ENCODE results near the gene GRM1. TPM values are rescaled to one million over a fixed set of nuclear protein-coding genes. Genes with fewer than 3 reads are reported as not detected.

GRM1 gene
- total and polyA plus RNA-seq, 2 donors (not counting 1 experiment from before 2014, with no cell fraction given) = not detected

DNA sequence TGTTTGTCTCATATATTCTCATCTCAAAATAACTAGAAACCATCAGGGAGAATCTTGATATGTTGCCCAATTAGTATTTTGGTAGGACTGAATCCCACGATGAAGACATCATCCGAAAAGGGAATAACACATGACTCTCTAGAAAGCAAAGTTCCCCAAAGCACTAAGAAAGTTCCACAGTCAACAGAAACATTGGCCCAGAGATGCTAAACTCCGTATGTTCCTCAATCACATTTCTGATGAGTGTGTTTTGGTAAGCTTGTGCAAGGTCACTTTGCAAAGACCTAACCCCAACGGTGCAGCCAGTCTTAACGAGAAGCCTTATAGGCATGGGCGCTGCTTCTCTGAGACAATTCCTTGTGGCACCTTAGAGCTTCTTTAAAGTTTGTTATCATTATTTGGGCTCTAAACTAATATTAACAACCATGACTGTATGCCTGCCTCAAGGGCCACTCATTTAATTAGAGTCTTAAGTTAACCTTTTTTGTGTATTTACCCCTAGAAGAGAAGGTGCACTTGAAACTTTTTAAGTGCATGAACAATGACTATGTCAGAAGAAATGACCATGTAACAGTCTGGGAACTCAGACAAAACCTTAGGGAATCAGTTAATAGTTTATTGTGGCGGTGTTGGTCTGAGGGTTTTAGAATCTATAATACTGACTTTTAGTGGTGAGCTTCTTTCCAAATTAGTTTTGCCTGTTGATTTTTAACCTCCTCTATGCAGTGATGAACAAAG lies 312.8 kb downstream of the GRM1 start:
- no peaks in the 10 kb centered on the region for H3K9me3 Mint-ChIP-seq (ENCODE audit: insufficient read depth)
- Histone ChIP-seq H3K4me1 (ENCODE audit: control insufficient read depth in 2 of 2, insufficient read depth in 2 of 2, low read length in 2 of 2) (no peaks in the 10 kb centered on the region), H3K4me3 (ENCODE audit: control extremely low read depth in 1 of 5, extremely low read depth in 1 of 5, insufficient read depth in 1 of 5, low read depth in 2 of 5, low read length in 4 of 5) (no peak overlapping the region), H3K4me2 (replicated peaks; ENCODE audit: low read depth, low read length, poor library complexity, severe bottlenecking) (no peak overlapping the region), H2AFZ (ENCODE audit: insufficient read depth, low read depth, low read length, poor library complexity, severe bottlenecking) (no peak overlapping the region), H3K9me3 (ENCODE audit: control extremely low read depth in 1 of 3, control insufficient read depth in 2 of 3, insufficient read depth in 1 of 3, low read length in 2 of 3) (no peaks in the 10 kb centered on the region), H3K79me2 (ENCODE audit: control insufficient read depth, insufficient read depth, low read length) (no peaks in the 10 kb centered on the region), H4K20me1 (ENCODE audit: control insufficient read depth, insufficient read depth, low read length, poor library complexity, severe bottlenecking) (no peaks in the 10 kb centered on the region), H3K27ac (ENCODE audit: low read length in 2 of 2) (no peak overlapping the region), H3K9ac (ENCODE audit: low read length) (no peak overlapping the region), H3K36me3 (replicated peaks in 1 of 2; ENCODE audit: control extremely low read depth in 1 of 2, control insufficient read depth in 1 of 2, extremely low read depth in 1 of 2, insufficient read depth in 2 of 2, low read length in 1 of 2) (no peaks in the 10 kb centered on the region), H3K27me3 (replicated peaks in 1 of 4; ENCODE audit: control extremely low read depth in 1 of 4, control insufficient read depth in 3 of 4, insufficient read depth in 4 of 4, low read length in 3 of 4) (no peaks in the 10 kb centered on the region)
- 100% methylated on average over 1 of the region's 7 CpGs for WGBS (ENCODE audit: insufficient coverage)
- ChIA-PET CTCF (no interaction called here), POLR2A (no interaction called here)
- H3K4me1 Mint-ChIP-seq = no peaks in the 10 kb centered on the region
- no peak overlapping the region for H3K27ac Mint-ChIP-seq
- no peak for ATAC-seq (ENCODE audit: low read depth)
- intact Hi-C loops (cut with micrococcal nuclease) = no loop called here
- no peak for TF ChIP-seq EZH2 (IDR thresholded peaks at IDR 0.05; ENCODE audit: borderline replicate concordance, insufficient read depth, low read depth, low read length, poor library complexity, severe bottlenecking)
- TF ChIP-seq, protein P1, sequence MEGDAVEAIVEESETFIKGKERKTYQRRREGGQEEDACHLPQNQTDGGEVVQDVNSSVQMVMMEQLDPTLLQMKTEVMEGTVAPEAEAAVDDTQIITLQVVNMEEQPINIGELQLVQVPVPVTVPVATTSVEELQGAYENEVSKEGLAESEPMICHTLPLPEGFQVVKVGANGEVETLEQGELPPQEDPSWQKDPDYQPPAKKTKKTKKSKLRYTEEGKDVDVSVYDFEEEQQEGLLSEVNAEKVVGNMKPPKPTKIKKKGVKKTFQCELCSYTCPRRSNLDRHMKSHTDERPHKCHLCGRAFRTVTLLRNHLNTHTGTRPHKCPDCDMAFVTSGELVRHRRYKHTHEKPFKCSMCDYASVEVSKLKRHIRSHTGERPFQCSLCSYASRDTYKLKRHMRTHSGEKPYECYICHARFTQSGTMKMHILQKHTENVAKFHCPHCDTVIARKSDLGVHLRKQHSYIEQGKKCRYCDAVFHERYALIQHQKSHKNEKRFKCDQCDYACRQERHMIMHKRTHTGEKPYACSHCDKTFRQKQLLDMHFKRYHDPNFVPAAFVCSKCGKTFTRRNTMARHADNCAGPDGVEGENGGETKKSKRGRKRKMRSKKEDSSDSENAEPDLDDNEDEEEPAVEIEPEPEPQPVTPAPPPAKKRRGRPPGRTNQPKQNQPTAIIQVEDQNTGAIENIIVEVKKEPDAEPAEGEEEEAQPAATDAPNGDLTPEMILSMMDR (IDR thresholded peaks at IDR 0.05) = no peak
- no peaks in the 10 kb centered on the region for H3K27me3 Mint-ChIP-seq
- H3K4me3 Mint-ChIP-seq = no peak overlapping the region
- DNase-seq = no peak

DNA sequence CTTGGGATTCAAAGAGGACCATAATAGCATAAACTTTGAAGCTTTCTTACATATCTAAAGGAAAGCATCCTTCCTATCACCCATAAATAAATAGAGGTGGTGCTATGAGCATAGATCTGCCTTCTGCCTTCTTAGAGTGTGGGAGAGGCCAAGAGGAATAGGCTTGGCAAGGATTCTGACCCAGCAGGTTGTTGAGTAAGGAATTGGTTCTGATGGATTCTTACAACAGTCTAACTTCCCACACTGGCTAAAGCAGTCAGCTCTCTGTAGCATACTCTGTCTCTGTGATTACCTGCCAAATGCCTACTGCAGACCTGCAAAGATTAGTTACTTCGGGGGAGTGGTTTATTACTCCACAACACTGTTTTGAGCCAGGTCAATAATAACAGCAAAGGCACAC lies 316.7 kb downstream of the GRM1 start:
- ChIA-PET POLR2A (no interaction called here), CTCF (no interaction called here)
- Histone ChIP-seq H3K9ac (ENCODE audit: low read length) (no peak overlapping the region), H3K36me3 (replicated peaks in 1 of 2; ENCODE audit: control extremely low read depth in 1 of 2, control insufficient read depth in 1 of 2, extremely low read depth in 1 of 2, insufficient read depth in 2 of 2, low read length in 1 of 2) (no peaks in the 10 kb centered on the region), H3K4me1 (ENCODE audit: control insufficient read depth in 2 of 2, insufficient read depth in 2 of 2, low read length in 2 of 2) (no peaks in the 10 kb centered on the region), H3K27me3 (replicated peaks in 1 of 4; ENCODE audit: control extremely low read depth in 1 of 4, control insufficient read depth in 3 of 4, insufficient read depth in 4 of 4, low read length in 3 of 4) (no peaks in the 10 kb centered on the region), H3K4me3 (ENCODE audit: control extremely low read depth in 1 of 5, extremely low read depth in 1 of 5, insufficient read depth in 1 of 5, low read depth in 2 of 5, low read length in 4 of 5) (no peak overlapping the region), H3K79me2 (ENCODE audit: control insufficient read depth, insufficient read depth, low read length) (no peaks in the 10 kb centered on the region), H2AFZ (ENCODE audit: insufficient read depth, low read depth, low read length, poor library complexity, severe bottlenecking) (no peak overlapping the region), H4K20me1 (ENCODE audit: control insufficient read depth, insufficient read depth, low read length, poor library complexity, severe bottlenecking) (no peaks in the 10 kb centered on the region), H3K4me2 (replicated peaks; ENCODE audit: low read depth, low read length, poor library complexity, severe bottlenecking) (no peak overlapping the region), H3K9me3 (ENCODE audit: control extremely low read depth in 1 of 3, control insufficient read depth in 2 of 3, insufficient read depth in 1 of 3, low read length in 2 of 3) (no peaks in the 10 kb centered on the region), H3K27ac (ENCODE audit: low read length in 2 of 2) (no peak overlapping the region)
- no peaks in the 10 kb centered on the region for H3K9me3 Mint-ChIP-seq (ENCODE audit: insufficient read depth)
- ATAC-seq (ENCODE audit: low read depth) (no peak), DNase-seq (no peak)
- no peak overlapping the region for H3K4me3 Mint-ChIP-seq
- no peak overlapping the region for H3K27ac Mint-ChIP-seq
- WGBS (ENCODE audit: insufficient coverage) = no CpG with 5 or more reads among the region's 1 CpG
- H3K4me1 Mint-ChIP-seq = no peaks in the 10 kb centered on the region
- no peak for TF ChIP-seq EZH2 (IDR thresholded peaks at IDR 0.05; ENCODE audit: borderline replicate concordance, insufficient read depth, low read depth, low read length, poor library complexity, severe bottlenecking)
- TF ChIP-seq, protein P1 (IDR thresholded peaks at IDR 0.05) = no peak
- intact Hi-C loops (cut with micrococcal nuclease) = no loop called here
- no peaks in the 10 kb centered on the region for H3K27me3 Mint-ChIP-seq

Measured in B cell (primary cell).